ENCODE data around the gene APOBEC3A. TPM values are rescaled to one million over a fixed set of nuclear protein-coding genes. Genes with fewer than 3 reads are reported as not detected.

APOBEC3A gene
- total and polyA plus RNA-seq, 2 experiments from 2014 or later = not detected

GRCh38 chr22:38940811-38941384 lies 16.5 kb upstream of the APOBEC3A start:
- H3K4me3 ChIP-seq = no peak overlapping the region
- no peaks in the 10 kb centered on the region for H3K4me1 ChIP-seq (ENCODE audit: insufficient read depth)
- DNase-seq (ENCODE audit: low spot score) = no peak
- H4K20me1 ChIP-seq (ENCODE audit: insufficient read depth, poor library complexity, severe bottlenecking) = no peaks in the 10 kb centered on the region
- no peak overlapping the region for H3K27ac ChIP-seq
- H3K9me2 ChIP-seq (replicated peaks; ENCODE audit: insufficient read depth) = no peaks in the 10 kb centered on the region
- 87% methylated on average over 6 of the region's 6 CpGs for WGBS (ENCODE audit: low lambda C conversion rate, missing lambda C conversion rate)
- H3K79me2 ChIP-seq = no peaks in the 10 kb centered on the region
- H3K27me3 ChIP-seq = peaks cover 3% of the 10 kb centered on the region
- no peak overlapping the region for H3K4me2 ChIP-seq
- TF ChIP-seq EZH2 (IDR thresholded peaks at IDR 0.05; ENCODE audit: borderline replicate concordance) (no peak), EZH2phosphoT487 (IDR thresholded peaks at IDR 0.05; ENCODE audit: low read depth, severe bottlenecking, unreplicated experiment) (no peak)
- TF ChIP-seq, protein P1, sequence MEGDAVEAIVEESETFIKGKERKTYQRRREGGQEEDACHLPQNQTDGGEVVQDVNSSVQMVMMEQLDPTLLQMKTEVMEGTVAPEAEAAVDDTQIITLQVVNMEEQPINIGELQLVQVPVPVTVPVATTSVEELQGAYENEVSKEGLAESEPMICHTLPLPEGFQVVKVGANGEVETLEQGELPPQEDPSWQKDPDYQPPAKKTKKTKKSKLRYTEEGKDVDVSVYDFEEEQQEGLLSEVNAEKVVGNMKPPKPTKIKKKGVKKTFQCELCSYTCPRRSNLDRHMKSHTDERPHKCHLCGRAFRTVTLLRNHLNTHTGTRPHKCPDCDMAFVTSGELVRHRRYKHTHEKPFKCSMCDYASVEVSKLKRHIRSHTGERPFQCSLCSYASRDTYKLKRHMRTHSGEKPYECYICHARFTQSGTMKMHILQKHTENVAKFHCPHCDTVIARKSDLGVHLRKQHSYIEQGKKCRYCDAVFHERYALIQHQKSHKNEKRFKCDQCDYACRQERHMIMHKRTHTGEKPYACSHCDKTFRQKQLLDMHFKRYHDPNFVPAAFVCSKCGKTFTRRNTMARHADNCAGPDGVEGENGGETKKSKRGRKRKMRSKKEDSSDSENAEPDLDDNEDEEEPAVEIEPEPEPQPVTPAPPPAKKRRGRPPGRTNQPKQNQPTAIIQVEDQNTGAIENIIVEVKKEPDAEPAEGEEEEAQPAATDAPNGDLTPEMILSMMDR (IDR thresholded peaks at IDR 0.05; ENCODE audit: poor library complexity) = no peak
- H3K36me3 ChIP-seq (replicated peaks; ENCODE audit: insufficient read depth, low read depth) = no peaks in the 10 kb centered on the region
- no peaks in the 10 kb centered on the region for H3K9me3 ChIP-seq (ENCODE audit: low read depth)
- H2AFZ ChIP-seq = no peak overlapping the region

DNA sequence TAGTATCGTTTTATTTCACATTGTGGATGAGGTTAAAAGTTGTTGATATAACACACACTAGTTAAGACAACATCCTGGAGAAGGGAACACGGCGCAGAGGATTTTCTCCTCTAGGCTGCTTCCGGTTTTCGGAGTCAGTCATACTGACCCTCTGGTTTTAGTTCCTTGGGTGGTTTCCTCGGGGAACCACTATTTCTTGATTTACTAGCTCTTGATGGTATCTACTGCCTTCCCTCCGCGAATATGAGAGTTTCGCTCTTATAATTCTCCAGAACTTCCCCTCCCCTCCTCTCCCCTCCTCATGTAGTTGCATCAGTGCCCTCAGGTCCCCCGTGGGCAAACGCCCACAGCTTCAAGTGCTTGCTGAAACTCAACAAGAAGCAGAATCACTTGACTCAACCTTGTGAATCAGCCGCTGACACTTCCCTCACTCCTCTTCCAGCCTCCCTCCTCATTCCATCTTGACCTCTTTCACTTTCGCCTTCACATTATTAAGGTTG lies 15.9 kb upstream of the APOBEC3A start:
- Histone ChIP-seq H2AFZ (no peak overlapping the region), H4K20me1 (ENCODE audit: insufficient read depth, poor library complexity, severe bottlenecking) (no peaks in the 10 kb centered on the region), H3K4me1 (ENCODE audit: insufficient read depth) (no peaks in the 10 kb centered on the region), H3K27me3 (peaks cover 3% of the 10 kb centered on the region), H3K36me3 (replicated peaks; ENCODE audit: insufficient read depth, low read depth) (no peaks in the 10 kb centered on the region), H3K4me3 (no peak overlapping the region), H3K79me2 (no peaks in the 10 kb centered on the region), H3K9me2 (replicated peaks; ENCODE audit: insufficient read depth) (no peaks in the 10 kb centered on the region), H3K4me2 (no peak overlapping the region), H3K9me3 (ENCODE audit: low read depth) (no peaks in the 10 kb centered on the region), H3K27ac (no peak overlapping the region)
- TF ChIP-seq EZH2 (IDR thresholded peaks at IDR 0.05; ENCODE audit: borderline replicate concordance) = no peak
- TF ChIP-seq, protein P1 (IDR thresholded peaks at IDR 0.05; ENCODE audit: poor library complexity) = no peak
- no peak for TF ChIP-seq EZH2phosphoT487 (IDR thresholded peaks at IDR 0.05; ENCODE audit: low read depth, severe bottlenecking, unreplicated experiment)
- WGBS (ENCODE audit: low lambda C conversion rate, missing lambda C conversion rate) = 89% methylated on average over 13 of the region's 13 CpGs
- no peak for DNase-seq (ENCODE audit: low spot score)

GRCh38 chr22:38942702-38943101 lies 14.7 kb upstream of the APOBEC3A start:
- no peak for TF ChIP-seq EZH2phosphoT487 (IDR thresholded peaks at IDR 0.05; ENCODE audit: low read depth, severe bottlenecking, unreplicated experiment)
- TF ChIP-seq, protein P1 (IDR thresholded peaks at IDR 0.05; ENCODE audit: poor library complexity) = no peak
- TF ChIP-seq EZH2 (IDR thresholded peaks at IDR 0.05; ENCODE audit: borderline replicate concordance) = no peak
- H4K20me1 ChIP-seq (ENCODE audit: insufficient read depth, poor library complexity, severe bottlenecking) = no peaks in the 10 kb centered on the region
- H3K36me3 ChIP-seq (replicated peaks; ENCODE audit: insufficient read depth, low read depth) = no peaks in the 10 kb centered on the region
- H2AFZ ChIP-seq = no peak overlapping the region
- H3K27ac ChIP-seq = no peak overlapping the region
- H3K79me2 ChIP-seq = no peaks in the 10 kb centered on the region
- no peak overlapping the region for H3K4me3 ChIP-seq
- no peak for DNase-seq (ENCODE audit: low spot score)
- no peaks in the 10 kb centered on the region for H3K9me2 ChIP-seq (replicated peaks; ENCODE audit: insufficient read depth)
- H3K9me3 ChIP-seq (ENCODE audit: low read depth) = no peaks in the 10 kb centered on the region
- H3K4me2 ChIP-seq = no peak overlapping the region
- 88% methylated on average over 5 of the region's 5 CpGs for WGBS (ENCODE audit: low lambda C conversion rate, missing lambda C conversion rate)
- H3K4me1 ChIP-seq (ENCODE audit: insufficient read depth) = peaks cover 6% of the 10 kb centered on the region
- H3K27me3 ChIP-seq = peaks cover 3% of the 10 kb centered on the region

Measured in hepatocyte (in vitro differentiated cells).